T follicular helper cell (primary cell): ENCODE measurements around the gene SEMA4D.
"Not testable (repeated sequence)": the region's sequence is repeated elsewhere in the genome, so short reads cannot be mapped to it uniquely, and the experiment has no call there.

Experiments
- DNase-seq: peaks from one replicate; pipeline ENCODE4 v3.0.0-alpha.2; 2020; ENCODE audit warnings: low read depth

The SEMA4D gene

DNA sequence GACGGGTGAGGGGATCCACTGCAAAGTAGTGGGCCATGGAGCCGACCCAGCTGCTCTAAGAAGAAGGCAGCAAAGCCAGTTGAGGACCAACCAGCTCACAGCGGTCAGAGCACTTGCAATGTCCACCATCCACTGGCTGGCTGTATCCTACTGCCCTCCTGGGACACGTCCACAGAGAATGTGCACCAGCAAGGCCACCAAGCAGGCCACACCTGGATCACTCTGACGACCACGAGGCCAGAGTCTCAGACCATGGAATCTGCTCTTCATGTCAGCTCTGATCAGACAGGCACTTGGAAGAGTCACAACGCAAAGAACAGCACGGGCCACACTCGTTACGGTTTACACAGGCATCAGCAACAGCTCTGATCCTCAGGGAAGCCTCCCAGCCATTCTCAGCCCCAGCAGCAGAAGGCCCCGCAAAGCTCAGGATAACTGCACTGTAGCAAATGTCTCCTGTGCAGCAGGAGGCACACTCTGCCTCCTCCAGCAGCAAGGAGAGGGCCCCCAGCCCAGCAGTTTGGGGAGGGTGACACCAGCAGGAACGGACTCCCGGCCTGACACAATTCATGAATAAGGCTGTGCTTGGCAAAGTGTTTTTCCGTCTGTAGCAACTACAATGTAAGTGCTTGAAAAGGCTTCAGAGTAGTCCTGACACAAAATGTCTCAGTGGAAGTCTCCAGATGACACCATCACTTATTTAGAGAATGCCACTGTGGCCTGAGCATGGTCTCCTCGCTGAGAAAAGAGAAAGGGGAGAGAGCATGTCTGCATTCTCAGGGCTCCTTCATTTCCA lies 15.7 kb downstream of the SEMA4D start:
- no peak for DNase-seq

DNA sequence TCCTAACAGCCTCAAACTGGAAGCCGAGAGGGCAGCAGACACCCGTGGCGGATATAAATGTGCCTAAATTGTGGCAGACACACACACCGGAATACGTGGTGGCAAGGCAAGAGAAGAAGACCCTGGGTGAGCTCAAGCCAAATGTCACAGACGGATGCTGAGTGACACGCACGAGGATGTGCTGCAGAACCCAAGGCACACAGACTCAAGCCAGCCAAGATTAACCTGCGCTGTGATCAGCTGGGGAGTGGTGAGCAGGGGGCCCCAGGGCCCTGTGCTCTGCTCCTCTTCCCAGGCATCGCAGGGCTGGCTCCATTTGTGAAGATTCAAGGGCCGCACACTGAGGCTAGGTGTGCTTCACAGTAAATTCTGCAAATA lies 16.4 kb downstream of the SEMA4D start:
- no peak for DNase-seq

- no peak for DNase-seq
Measured at GRCh38 chr9:89480825-89481537, 16.9 kb downstream of the SEMA4D start.

- DNase-seq, result not testable (repeated sequence)
Measured at GRCh38 chr9:89480372-89480771, 17.5 kb downstream of the SEMA4D start.

DNA sequence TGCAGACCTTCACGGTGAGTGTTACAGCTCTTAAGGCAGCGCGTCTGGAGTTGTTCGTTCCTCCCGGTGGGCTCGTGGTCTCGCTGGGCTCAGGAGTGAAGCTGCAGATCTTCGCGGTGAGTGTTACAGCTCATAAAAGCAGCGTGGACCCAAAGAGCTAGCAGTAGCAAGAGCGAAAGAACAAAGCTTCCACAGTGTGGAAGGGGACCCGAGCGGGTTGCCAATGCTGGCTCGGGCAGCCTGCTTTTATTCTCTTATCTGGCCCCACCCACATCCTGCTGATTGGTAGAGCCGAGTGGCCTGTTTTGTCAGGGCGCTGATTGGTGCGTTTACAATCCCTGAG lies 18.3 kb downstream of the SEMA4D start:
- not testable (repeated sequence) for DNase-seq

GRCh38 chr9:89478821-89479668 lies 18.9 kb downstream of the SEMA4D start:
- DNase-seq, result no peak

- DNase-seq, result no peak
Measured at GRCh38 chr9:89477811-89478630, 19.9 kb downstream of the SEMA4D start.

GRCh38 chr9:89477384-89477783 lies 20.5 kb downstream of the SEMA4D start:
- DNase-seq, result no peak

DNA sequence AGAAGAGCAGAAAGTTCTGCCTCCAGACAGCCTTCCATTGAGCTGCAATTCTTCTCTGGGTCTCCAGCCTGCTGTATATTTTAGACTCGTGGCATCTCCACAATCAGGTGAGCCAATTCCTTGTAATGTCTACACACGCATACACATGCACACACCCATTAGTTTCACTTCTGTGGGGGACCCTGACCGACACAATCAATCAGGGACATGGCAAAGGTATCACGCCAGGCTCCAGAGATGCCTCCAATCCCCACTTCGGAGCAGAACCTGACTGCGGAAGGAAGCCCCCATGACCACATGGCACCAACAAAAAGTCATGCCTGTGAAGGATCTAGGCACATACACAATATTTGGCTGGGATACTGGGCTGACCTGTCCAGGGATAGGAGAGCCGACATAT lies 21.4 kb downstream of the SEMA4D start:
- DNase-seq, result no peak

- DNase-seq, result no peak
Measured at GRCh38 chr9:89475891-89476440, 21.9 kb downstream of the SEMA4D start.

GRCh38 chr9:89474939-89475338 lies 23.0 kb downstream of the SEMA4D start:
- no peak for DNase-seq

DNA sequence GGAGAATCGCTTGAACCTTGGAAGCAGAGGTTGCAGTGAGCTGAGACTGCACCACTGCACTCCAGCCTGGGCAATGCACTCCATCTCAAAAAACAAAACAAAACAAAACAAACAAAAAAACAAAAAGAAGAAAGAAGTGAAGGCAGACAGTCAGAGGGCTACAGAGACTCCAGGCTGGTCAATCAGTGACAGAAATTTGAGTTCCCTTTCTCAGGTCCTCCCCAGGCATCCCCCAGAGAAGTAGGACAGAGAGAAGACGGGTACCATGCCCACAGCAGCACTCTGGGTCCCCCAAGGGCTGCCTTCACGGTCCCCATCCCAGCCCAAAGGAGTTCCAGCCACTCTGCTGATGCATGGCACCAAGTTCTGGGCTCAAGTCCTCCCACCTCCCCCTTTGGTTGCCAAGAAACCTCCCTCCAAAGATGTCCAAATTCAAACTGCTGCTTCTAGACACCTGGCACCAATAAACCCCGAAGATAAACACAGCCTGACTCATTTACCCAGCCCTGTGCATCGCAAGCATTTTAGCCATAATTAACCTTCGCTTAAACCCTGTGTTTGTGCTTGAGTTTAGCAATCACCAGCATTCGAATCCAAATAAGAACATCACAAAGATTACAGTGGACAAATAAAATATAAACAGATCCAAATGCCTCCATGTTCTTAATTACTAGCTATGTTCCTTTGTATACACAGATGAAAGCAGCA lies 24.0 kb downstream of the SEMA4D start:
- DNase-seq, result no peak

- not testable (repeated sequence) for DNase-seq
Measured at GRCh38 chr9:89471796-89472320, 26.1 kb downstream of the SEMA4D start.

DNA sequence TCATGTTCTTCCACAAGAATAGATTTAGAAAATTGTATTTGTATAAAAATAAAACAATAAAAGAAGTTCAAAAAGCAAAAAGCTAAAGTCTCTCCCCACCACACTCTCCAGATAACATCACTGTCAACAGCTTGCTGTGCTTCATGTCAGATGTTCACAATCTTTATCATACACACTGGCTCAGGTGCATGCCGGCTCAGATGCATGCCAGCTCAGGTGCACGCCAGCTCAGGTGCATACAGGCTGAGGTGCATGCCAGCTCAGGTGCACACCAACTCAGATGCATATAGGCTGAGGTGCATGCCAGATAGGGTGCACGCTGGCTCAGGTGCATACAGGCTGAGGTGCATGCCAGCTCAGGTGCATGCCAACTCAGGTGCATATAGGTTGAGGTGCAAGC lies 26.5 kb downstream of the SEMA4D start:
- DNase-seq, result no peak

GRCh38 chr9:89470224-89470839 lies 27.6 kb downstream of the SEMA4D start:
- DNase-seq, result no peak

- DNase-seq, result no peak
Measured at GRCh38 chr9:89469003-89469402, 28.9 kb downstream of the SEMA4D start.

- no peak for DNase-seq
Measured at GRCh38 chr9:89468281-89468960, 29.5 kb downstream of the SEMA4D start.

DNA sequence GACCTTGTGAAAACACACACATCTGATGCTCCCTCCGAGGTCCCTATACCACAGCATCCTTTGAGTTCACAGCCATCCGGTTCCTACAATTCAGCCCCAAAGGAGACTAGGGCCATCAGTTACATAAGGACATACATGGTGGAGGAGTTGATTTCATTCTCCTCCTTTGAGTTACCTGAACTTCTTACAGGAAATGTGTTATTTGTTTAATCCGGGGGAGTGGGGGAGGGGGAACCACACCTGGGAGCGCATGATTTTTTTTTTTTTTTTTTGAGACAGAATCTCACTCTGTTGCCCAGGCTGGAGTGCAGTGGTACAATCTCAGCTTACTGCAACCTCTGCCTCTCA lies 30.7 kb downstream of the SEMA4D start:
- no peak for DNase-seq

GRCh38 chr9:89466451-89467277 lies 31.2 kb downstream of the SEMA4D start:
- DNase-seq, result no peak
